Hematopoietic multipotent progenitor cell treated with erythropoietin and hydrocortisone succinate and interleukin-3 and kit ligand, for 17 days (in vitro differentiated cells): ENCODE data around the gene MGST3.
"Not testable (repeated sequence)": the region's sequence is repeated elsewhere in the genome, so short reads cannot be mapped to it uniquely, and the experiment has no call there.

Source experiments
- DNase-seq: peaks from one replicate; pipeline ENCODE4 v3.0.0-alpha.2; 2015; ENCODE audit warnings: low spot score

Gene MGST3

DNA sequence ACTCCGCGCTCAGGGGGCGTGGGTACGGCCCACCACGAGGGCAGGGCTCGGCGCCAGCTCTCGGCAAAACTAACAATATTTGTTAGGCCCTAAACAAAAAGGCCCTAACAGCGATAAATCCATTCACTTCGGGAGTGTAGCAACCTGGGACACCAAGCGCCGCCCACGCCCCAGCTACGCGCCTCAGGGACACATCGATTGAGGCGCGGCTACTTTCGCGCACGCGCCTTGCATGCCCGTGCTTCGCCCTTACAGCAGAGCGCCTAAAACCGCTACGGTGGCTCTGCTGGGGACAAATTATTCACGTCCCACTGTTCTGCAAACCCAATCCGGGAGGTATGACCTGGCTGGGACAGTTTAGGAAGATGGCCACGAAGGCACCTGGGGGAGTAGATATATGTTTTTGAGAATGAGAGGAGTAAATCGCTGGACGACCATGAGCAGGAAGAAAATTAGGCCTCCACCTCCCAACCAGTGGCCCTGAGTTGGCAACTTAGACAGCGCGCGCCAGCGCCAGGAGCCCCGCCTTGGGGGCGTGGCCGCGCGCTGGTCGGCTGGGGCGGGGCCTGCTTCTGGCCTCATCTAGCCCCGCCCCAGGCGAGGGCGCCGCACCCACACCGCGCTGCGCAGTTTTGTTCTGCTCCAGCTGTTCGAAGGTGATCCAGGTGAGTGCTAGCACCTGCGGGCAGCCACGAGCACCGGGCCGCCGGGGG, at the start of gene MGST3:
TSS of gene MGST3 (plus strand) at position 606 of the 713 bp plus-strand sequence. CDS start 18,614 bp downstream, outside the sequence.
- DNase-seq: peak; percentile 97

DNA sequence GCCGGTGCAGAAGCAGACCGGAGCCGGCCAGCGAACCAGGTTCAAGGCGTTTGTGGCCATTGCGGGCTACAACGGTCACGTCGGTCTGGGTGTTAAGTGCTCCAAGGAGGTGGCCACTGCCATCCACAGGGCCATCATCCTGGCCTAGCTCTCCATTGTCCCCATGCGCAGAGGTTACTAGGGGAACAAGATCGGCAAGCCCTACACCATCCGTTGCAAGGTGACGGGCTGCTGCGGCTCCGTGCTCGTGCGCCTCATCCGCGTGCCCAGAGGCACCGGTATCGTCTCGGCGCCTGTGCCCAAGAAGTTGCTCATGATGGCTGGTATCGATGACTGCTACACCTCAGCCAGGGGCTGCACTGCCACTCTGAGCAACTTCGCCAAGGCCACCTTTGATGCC, 49.1 kb upstream of the MGST3 start:
- DNase-seq: no peak

DNA sequence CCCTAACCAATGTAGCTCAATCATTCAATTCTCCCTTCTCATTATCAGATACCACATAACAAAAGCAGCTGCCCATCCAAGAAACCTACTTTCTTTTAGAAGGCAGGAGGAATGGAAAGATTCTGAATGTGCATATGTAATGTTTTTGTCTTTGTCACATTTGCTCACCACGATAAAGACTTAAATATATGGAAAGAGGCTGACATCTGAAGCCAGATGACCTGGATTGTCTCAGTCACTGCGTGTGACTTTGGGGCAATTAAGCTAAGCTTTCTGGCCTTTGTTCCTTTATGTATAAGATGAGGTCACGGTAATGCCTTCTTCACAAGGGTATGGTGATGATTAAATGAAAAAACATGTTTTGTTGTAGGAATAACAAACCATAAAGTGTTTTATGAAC, 44.6 kb upstream of the MGST3 start:
- DNase-seq: no peak

DNA sequence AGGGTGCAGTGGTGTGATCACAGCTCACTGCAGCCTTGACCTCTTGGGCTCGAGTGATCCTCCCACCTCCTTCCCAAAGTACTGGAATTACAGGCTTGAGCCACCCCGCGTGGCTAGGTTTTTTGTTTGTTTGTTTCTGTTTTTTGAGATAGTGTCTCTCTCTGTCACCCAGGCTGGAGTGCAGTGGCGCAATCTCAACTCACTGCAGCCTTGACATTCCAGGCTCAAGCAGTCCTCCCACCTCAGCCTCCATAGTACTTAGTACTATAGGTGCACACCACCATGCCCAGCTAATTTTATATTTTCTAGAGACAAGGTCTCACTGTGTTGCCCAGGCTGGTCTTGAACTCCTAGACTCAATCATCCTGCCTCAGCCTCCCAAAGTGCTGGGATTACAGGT, 39.6 kb upstream of the MGST3 start:
- not testable (repeated sequence) for DNase-seq

DNA sequence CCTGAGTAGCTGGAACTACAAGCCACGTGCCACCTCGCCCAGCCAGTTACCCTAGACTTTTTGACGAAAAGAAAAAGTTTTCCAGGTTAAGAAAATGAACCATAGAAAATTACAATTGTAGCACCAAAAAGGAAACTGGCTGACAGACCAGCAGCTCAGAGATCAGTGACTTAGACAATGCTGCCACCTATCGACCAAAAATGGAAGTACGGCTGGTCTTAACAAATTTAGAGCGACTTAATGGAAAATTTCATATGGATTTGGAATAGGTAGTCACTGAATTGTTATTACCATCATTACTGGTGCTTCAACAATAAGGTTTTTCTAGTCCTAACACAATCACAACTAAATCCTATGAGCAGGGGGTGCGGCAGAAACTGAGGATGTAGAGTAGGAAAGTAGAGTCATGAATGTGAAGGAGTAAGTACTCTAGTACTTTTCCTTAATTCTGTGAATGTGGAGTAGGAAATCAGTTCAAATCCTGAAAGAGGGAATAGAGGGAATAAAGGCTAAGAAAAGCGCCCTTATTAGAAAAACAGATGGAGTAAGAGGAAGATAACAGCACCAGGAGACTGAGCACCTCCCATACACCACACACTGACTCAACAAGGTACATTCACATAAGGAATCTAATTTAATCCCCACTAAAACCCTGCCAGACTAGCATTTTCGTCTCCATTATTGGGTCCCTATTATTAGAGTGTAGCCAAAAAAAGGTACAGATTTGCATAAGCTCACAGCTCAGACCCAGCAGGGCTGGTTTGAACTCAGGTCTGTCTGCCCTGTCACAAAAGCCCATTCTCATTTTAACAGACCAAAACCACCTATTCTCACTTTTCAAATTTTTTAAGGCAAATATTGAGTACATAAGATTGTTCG, 37.9 kb upstream of the MGST3 start:
- peak; percentile 85 for DNase-seq

DNA sequence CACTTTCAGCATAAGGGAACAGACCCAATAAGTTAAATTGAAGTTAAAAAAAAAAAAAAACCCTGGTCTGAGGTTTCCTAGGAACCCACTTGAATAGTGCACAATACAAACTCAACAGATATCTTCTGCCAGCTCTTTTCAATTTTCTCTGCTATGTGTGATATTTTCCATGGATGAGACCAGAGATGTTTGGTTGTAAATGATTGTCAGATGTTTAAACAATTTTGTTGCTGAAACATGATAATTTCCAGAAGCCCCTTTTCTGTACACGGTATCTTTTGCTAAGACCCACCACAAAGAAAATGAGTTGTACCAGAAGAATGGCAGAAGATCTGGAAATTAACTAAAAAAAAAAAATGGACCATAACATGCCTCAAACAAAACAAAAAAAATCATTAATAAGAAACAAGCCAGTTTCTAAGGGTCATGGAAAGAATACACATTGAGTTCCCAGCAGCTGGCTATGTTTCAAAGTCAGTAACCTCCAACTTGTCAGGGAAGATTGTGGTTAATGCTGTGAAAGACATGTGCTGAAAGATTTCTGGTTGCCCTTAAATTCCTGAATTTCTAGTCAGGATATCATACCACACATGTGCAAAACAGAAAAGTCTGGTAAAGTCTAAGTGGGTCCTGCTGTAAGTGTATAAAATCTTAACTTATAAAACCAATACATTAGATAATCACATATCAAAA, 35.6 kb upstream of the MGST3 start:
- no peak for DNase-seq

DNA sequence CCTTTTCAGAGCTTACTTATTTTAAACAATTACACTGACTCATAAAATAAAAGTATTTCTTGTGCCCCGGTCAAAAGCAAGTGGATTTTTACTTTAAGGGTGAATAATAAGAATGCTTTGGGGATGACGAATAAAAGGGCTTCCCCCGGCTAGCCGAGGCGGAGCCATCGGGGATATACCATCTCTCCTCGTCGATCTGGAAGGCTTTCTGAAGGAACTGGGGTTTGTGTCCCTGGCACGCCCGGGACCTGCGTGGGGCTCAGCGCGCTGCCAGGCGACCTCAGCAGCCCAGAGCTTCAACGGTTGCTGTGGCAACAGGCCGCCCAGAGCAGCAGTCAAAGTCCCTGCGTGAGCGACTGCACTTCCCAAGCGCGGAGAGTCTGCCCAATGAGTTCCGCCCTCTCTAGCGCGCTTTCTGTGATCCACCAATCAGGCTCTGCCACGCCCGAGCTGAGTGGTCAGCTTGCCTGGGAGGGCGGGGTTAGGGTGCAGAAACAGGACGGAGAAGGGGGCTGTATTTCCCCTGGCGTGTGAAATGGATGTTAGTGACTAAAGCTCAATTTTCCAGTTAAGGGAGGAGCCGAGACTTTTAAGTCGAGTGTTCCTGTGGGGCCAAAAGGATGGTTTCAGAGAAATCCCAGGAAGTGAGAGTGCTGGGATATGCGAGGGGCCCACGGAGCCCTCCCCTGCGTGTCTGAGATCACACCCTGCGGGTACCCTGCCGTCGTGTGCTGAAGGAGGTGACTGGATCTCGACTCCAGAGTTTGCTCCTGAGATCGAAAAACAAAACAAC, 33.0 kb upstream of the MGST3 start:
- DNase-seq: peak; percentile 93

DNA sequence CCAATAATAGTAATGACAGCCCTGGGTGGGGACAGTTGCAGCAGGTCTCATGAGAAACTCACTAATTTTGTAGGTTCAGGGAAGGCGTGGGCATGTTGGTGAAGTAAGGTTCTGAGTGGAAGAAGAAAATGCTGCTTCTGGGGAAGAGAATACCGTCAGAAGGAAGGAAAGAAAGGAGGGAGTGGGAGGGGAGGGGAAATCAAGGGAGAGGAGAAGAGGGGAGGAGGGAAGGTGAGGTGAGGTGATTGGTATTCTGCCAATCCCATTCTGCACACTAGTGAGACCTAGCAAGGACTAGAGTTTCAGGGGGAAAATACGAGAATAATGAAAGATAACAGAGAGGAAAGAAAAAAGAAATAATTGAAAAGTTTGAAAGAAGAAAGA, 32.4 kb upstream of the MGST3 start:
- DNase-seq: no peak

DNA sequence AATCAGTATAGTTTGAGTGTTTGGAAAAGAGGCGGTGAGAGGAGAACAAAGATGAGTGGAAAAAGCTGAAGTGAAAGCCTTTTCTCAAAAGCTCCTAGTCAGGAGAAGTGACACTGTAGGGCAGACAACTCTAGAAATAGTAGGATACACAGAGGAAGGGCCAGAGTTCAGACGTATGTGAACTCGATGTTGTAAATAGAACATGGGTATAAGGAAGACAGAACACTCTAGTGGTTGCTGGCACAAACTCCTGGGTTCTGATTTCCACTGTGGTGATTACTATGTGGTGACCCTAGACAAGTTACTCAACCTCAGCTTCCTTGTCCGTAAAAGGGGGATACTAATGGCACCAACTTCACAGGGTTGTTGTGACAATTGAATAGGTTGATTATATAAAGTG, 30.2 kb upstream of the MGST3 start:
- DNase-seq: no peak

DNA sequence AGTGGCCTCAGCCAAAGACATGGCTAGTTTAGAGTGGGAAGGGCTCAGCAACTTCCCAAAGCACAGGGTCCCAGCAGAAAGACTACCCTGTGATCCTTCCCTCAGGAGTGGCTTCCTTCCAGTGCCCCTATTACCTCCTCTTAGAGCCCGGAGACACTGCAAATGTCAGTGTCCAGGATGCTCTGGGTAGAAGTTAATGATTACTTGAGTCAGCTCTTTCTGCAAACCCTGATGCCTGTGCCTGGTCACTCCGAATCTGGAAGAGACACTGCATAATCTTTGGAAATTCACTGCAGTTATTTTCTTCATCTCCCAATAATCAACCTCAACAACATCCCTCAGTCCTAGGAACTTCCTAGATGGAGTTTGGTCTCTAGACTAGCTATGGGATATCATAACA, 27.2 kb upstream of the MGST3 start:
- no peak for DNase-seq

DNA sequence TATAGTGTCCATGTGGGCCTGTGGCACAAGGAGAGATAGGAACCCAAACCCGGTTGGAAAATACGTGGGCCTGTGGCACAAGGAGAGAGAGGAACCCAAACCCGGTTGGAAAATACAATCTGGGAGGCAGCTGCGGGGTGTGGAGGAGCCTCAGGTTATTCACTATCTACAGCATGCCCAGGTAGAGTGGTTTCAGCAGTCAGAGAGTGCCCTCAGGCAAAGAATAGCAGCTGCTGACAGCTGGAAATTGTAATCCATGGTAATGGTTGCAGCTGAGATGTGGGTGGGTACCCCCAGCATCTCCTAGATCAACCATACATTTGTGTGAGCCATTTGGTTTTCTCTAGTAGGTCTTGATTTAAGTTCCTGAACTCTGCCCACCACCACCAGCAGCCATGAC, 25.8 kb upstream of the MGST3 start:
- DNase-seq: no peak

DNA sequence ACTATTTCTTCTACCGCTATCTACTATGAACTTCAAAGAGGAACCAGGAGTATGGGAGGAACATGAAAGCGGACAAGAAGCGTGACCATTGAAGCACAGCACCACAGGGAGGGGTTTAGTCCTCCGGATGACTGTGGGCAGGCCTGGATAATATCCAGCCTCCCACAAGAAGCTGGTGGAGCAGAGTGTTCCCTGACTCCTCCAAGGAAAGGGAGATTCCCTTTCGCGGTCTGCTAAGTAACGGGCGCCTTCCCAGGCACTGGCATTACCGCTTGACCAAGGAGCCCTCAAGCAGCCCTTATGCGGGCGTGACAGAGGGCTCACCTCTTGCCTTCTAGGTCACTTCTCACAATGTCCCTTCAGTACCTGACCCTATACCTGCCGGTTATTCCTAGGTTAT, 24.4 kb upstream of the MGST3 start:
- not testable (repeated sequence) for DNase-seq

DNA sequence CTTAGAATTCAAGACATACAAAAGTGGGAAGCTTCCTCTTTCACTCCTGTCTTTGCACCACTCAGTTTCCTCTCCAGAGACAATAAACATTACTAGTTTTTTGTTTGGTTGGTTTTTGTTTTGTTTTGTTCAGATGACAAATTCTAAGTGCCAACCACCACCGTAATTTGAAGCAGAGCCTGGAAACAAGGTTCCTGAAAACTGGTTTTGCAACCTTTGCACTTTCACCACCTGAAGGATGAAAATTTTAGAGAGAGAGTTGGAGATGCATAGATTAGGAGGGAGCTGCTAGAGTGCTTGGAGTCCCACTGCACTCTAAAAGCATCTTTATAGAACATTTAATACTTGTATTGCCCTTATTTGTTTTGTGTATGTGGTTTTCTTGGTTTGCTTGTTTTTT, 20.2 kb upstream of the MGST3 start:
- DNase-seq: no peak

DNA sequence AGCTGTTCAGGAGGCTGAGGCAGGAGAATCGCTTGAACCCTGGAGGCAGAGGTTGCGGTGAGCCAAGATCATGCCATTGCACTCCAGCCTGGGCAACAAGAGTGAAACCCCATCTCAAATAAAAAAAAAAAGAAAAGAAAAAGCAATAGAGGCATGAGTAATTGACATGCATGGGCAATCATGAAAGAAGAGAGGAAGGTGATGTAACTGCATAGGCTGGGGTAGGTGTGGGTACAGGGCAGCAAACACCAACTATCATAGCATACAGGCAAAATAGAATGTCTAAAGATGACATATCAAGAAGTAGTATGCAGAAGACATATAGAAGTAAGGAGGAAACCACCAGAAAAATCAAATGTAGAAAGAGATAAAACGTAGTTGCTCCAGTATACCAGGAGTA, 19.0 kb upstream of the MGST3 start:
- DNase-seq: no peak

DNA sequence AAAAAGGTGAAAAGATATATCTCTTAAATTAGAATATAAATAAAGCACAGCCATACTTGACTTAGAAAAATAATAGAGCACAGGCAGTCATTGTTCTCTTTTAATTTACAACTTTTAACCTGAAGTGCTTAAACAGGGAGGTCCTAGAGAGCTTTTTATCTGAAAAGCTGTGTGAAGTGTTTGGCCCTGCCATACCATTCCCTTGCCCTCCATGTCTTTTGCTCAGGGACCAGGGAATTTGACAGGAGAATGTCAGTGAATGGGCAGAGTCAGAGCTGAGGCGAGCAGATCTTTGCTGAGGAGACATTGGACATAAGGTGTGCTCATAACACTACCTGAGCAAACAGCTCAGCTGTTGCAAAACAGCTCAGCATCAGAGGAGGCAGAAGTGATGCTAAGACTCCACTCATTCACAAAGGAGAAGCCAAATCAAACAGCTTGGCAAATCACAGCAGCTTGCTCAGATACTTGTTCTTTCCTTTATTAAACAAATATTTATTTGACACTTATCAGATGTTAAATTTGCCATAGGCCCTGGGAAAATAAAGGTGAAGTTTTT, 14.9 kb upstream of the MGST3 start:
- DNase-seq: no peak

DNA sequence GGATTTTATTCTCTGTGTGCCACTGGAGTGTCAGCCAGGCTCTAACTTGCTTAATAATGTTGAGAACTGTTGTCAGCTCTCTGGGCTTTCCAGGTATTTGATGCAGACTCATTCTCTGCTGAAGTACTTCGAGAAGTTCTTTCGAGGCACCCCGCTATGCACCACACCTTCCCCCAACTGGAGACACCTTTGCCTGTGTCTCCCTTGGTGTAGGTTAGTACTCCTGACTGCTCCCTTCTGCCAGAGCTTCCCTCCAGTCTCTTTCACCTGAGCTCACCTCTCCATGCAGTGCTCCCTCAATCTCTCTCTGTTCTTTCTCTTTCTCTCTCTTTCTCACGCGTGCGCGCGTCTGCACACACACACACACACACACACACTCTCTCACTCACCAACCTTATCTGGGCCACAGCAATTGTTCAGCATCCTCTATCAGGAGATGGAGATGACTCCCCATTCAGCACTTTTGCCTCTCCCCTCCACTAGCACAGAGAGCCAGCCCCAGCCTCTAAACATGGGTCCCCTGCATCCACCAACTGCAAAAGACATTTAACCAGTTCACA, 14.0 kb upstream of the MGST3 start:
- DNase-seq: no peak

DNA sequence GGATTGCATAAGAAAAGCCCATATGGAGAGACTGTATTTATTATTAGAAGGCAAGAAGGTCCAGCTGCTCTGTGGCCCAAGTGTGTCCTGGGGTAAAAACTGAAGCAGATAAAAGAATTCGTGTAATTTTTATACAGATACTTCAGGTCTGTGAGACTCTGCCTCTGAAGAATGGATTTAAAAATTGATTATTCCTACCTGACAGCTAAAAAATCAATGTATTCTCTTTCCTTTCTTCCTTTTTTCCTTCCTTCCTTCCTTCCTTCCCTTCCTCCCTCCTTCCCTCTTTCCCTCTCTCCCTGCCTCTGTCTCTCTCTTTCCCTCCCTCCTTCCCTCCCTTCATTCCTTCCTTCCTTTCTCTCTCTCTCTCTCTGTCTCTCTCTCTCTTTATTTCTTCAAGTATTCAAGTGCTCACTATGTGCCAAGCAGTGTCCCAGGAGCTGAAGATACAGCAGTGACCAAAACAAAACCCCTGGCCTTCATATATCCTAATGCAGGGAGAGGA, 11.3 kb upstream of the MGST3 start:
- no peak for DNase-seq

DNA sequence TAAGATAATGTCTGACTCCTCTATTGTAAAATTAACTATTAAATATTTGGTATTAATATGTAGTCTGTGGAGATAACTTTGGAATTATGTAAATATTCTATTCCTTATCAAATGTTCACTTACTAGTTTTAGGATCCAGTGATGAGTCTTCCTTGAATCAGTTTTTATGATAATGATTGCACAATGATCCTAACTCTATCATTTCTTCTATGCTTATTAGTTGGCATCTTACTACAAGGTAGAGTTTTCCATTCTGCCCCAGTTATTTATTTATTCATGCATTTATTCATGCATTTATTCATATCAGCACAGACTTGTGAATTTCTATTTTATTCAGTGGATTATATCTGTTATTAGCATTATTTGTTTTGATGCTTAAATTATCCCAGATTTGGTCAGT, 7.4 kb upstream of the MGST3 start:
- no peak for DNase-seq

DNA sequence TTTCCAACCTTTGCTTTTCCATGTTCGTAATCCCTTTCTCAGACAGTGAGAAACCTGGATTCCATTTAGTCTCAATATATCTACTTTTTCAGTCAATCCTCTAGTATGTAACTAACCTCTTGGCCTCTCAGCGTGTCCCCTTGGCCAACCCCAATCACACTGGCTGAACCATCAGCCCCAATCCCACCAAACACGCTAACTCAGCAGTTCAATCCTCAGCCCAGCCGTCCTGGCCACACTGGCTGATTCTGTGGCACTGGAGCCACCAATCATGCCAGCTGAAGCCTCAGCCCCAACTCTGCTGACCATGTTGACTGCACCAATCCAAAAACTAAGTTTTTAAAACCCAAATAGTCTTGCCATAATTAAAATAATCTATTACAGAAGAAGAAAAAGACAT, 6.6 kb upstream of the MGST3 start:
- DNase-seq: no peak

DNA sequence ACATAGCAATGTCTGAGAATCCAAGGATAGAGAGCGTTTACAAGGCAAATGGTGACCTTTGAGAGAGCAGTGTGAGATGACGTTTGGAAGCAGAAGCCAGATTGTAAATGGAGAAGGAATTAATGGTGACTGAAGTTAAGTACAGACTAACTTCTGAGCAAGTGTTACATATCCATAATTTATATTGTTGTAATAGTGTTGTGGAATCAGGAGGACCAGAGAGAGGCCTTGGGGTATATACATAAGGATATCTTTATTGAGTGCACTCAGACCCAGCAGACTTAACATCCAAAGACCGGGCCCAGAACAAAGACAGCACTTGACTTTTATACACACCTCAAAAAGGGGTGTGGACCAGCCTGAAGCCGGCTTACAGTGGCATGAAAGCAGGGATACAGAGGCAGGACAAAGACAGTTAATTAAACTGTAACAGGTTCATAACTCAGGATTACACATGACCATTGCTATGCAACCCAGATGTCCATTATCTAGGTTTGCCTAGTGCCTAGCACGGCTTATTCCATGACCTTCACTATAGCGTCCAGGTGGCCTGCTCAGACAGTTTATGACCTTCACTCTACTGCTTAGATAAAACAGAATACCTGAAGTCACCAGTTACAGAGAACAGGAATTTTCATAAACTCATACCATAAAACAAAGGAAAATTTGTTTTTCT, 2.7 kb upstream of the MGST3 start:
- no peak for DNase-seq

DNA sequence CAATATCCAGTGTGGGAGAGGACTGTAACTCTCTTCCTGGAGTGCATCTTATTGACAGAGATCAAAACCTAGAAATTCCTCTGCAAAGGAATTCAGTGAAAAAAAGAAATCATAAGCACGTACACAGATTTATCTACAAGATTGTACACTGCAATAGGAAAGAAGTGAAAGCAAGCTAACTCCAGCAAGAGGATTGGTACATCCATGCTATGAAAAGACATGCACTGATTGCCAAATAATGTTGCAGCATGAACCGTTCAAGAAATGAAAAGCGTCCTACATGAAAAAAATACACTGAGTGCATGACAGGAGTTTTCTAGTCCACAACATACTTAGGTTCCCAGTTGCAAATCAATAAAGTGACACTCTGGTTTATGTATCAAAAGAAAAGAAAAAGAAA, 1.9 kb upstream of the MGST3 start:
- DNase-seq: no peak
